ENCODE measurements around the gene DNMT3B. TPM values are rescaled to one million over a fixed set of nuclear protein-coding genes. Genes with fewer than 3 reads are reported as not detected.

DNMT3B gene
- total RNA-seq, 5 donors from 2014 or later (not counting 1 experiment from before 2014, with no cell fraction given) = 0.56 to 1.7 (median 0.95) TPM

- Mint-ChIP-seq H3K4me1 (peaks cover 53 to 60% (median 55%) of the 10 kb centered on the region in 3 donors), H3K9me3 (no peaks in the 10 kb centered on the region), H3K27me3 (no peaks in the 10 kb centered on the region), H3K36me3 (peaks cover 50% of the 10 kb centered on the region), H3K27ac (peak overlapping the region; percentile 30 to 74), H3K4me3 (no peak overlapping the region)
- DNase-seq (no peak), ATAC-seq (replicated peaks in 1 of 4) (peak in 2 of 4 experiments; percentile 32 to 61)
- Histone ChIP-seq H3K9me3 (no peaks in the 10 kb centered on the region), H3K36me3 (ENCODE audit: control insufficient read depth in 2 of 2, extremely low read depth in 1 of 2, insufficient read depth in 1 of 2, low read length in 1 of 2) (peaks cover 0 to 74% of the 10 kb centered on the region in 2 donors), H3K4me3 (ENCODE audit: control insufficient read depth in 1 of 2, extremely low read depth in 1 of 2, low read length in 1 of 2) (no peak overlapping the region), H3K27me3 (replicated peaks in 1 of 2; ENCODE audit: control insufficient read depth in 2 of 2, extremely low read depth in 1 of 2, insufficient read depth in 2 of 2, low read length in 1 of 2) (no peaks in the 10 kb centered on the region), H3K27ac (ENCODE audit: low read length) (no peak overlapping the region), H3K4me1 (ENCODE audit: control insufficient read depth in 1 of 2, extremely low read depth in 1 of 2, insufficient read depth in 2 of 2, low read length in 2 of 2) (peaks cover 8 to 19% of the 10 kb centered on the region in 2 experiments)
- ChIA-PET POLR2A (no interaction called here), CTCF (interaction anchor here in 1 of 2 donors (1.0 kb wide), 1 partner anchor 9 kb away, joined by 3 read pairs; no protein-coding TSS in a partner anchor)
- WGBS (ENCODE audit: insufficient coverage) = no CpG with 5 or more reads among the region's 1 CpG
These were observed 75.0 kb downstream of the DNMT3B start for GRCh38 chr20:32837157-32837556.

- Histone ChIP-seq H3K36me3 (ENCODE audit: control insufficient read depth in 2 of 2, extremely low read depth in 1 of 2, insufficient read depth in 1 of 2, low read length in 1 of 2) (peaks cover 0 to 78% of the 10 kb centered on the region in 2 donors), H3K4me3 (ENCODE audit: control insufficient read depth in 1 of 2, extremely low read depth in 1 of 2, low read length in 1 of 2) (no peak overlapping the region), H3K27ac (ENCODE audit: low read length) (no peak overlapping the region), H3K27me3 (replicated peaks in 1 of 2; ENCODE audit: control insufficient read depth in 2 of 2, extremely low read depth in 1 of 2, insufficient read depth in 2 of 2, low read length in 1 of 2) (no peaks in the 10 kb centered on the region), H3K9me3 (no peaks in the 10 kb centered on the region), H3K4me1 (ENCODE audit: control insufficient read depth in 1 of 2, extremely low read depth in 1 of 2, insufficient read depth in 2 of 2, low read length in 2 of 2) (peaks cover 2 to 10% of the 10 kb centered on the region in 2 experiments)
- H3K27ac Mint-ChIP-seq = peak overlapping the region; percentile 25 to 67
- H3K9me3 Mint-ChIP-seq = no peaks in the 10 kb centered on the region
- H3K4me1 Mint-ChIP-seq = peaks cover 45 to 55% (median 51%) of the 10 kb centered on the region in 3 donors
- no peak overlapping the region for H3K4me3 Mint-ChIP-seq
- H3K36me3 Mint-ChIP-seq = peaks cover 59% of the 10 kb centered on the region
- H3K27me3 Mint-ChIP-seq = no peaks in the 10 kb centered on the region
- 85% methylated on average over 16 of the region's 17 CpGs for WGBS (ENCODE audit: insufficient coverage)
- POLR2A ChIA-PET = no interaction called here
- no peak for DNase-seq
- no peak for ATAC-seq (replicated peaks in 1 of 4)
- CTCF ChIA-PET = no interaction called here
These were observed 77.2 kb downstream of the DNMT3B start for GRCh38 chr20:32839227-32839981.

GRCh38 chr20:32839982-32840285 is 77.7 kb downstream of the DNMT3B start:
- ATAC-seq (replicated peaks in 1 of 4) = no peak
- H3K4me3 Mint-ChIP-seq = no peak overlapping the region

GRCh38 chr20:32841174-32841573 is 79.0 kb downstream of the DNMT3B start:
- Histone ChIP-seq H3K4me1 (ENCODE audit: control insufficient read depth in 1 of 2, extremely low read depth in 1 of 2, insufficient read depth in 2 of 2, low read length in 2 of 2) (peaks cover 2 to 12% of the 10 kb centered on the region in 2 experiments), H3K9me3 (no peaks in the 10 kb centered on the region), H3K36me3 (ENCODE audit: control insufficient read depth in 2 of 2, extremely low read depth in 1 of 2, insufficient read depth in 1 of 2, low read length in 1 of 2) (peaks cover 0 to 85% of the 10 kb centered on the region in 2 donors), H3K27me3 (replicated peaks in 1 of 2; ENCODE audit: control insufficient read depth in 2 of 2, extremely low read depth in 1 of 2, insufficient read depth in 2 of 2, low read length in 1 of 2) (no peaks in the 10 kb centered on the region), H3K27ac (ENCODE audit: low read length) (no peak overlapping the region), H3K4me3 (ENCODE audit: control insufficient read depth in 1 of 2, extremely low read depth in 1 of 2, low read length in 1 of 2) (no peak overlapping the region)
- peaks cover 50 to 64% (median 59%) of the 10 kb centered on the region in 3 donors for H3K4me1 Mint-ChIP-seq
- no CpG with 5 or more reads among the region's 9 CpGs for WGBS (ENCODE audit: insufficient coverage)
- ChIA-PET POLR2A (no interaction called here), CTCF (interaction anchor here in 1 of 2 donors (0.7 kb wide), 1 partner anchor 35 kb away, joined by 3 read pairs; no protein-coding TSS in a partner anchor)
- peak overlapping the region in 2 of 3 donors; percentile 39 to 53 for H3K4me3 Mint-ChIP-seq
- ATAC-seq (replicated peaks in 1 of 4) (peak in 2 of 4 experiments; percentile 16 to 23), DNase-seq (no peak)
- peak overlapping the region; percentile 89 to 91 for H3K27ac Mint-ChIP-seq
- H3K36me3 Mint-ChIP-seq = peaks cover 61% of the 10 kb centered on the region
- H3K9me3 Mint-ChIP-seq = no peaks in the 10 kb centered on the region
- no peaks in the 10 kb centered on the region for H3K27me3 Mint-ChIP-seq

More at GRCh38 chr20:32839982-32840285, 77.7 kb downstream of the DNMT3B start:
- Mint-ChIP-seq H3K36me3 (peaks cover 60% of the 10 kb centered on the region), H3K9me3 (no peaks in the 10 kb centered on the region), H3K27ac (peak overlapping the region; percentile 25 to 66), H3K4me1 (peaks cover 51 to 58% (median 54%) of the 10 kb centered on the region in 3 donors), H3K27me3 (no peaks in the 10 kb centered on the region)
- H3K4me1 ChIP-seq (ENCODE audit: control insufficient read depth in 1 of 2, extremely low read depth in 1 of 2, insufficient read depth in 2 of 2, low read length in 2 of 2) = peaks cover 2 to 12% of the 10 kb centered on the region in 2 experiments
- H3K4me3 ChIP-seq (ENCODE audit: control insufficient read depth in 1 of 2, extremely low read depth in 1 of 2, low read length in 1 of 2) = no peak overlapping the region
- no peak for DNase-seq
- H3K27me3 ChIP-seq (replicated peaks in 1 of 2; ENCODE audit: control insufficient read depth in 2 of 2, extremely low read depth in 1 of 2, insufficient read depth in 2 of 2, low read length in 1 of 2) = no peaks in the 10 kb centered on the region
- H3K27ac ChIP-seq (ENCODE audit: low read length) = no peak overlapping the region
- H3K36me3 ChIP-seq (ENCODE audit: control insufficient read depth in 2 of 2, extremely low read depth in 1 of 2, insufficient read depth in 1 of 2, low read length in 1 of 2) = peaks cover 0 to 79% of the 10 kb centered on the region in 2 donors
- H3K9me3 ChIP-seq = no peaks in the 10 kb centered on the region
- 93% methylated on average over 4 of the region's 4 CpGs for WGBS (ENCODE audit: insufficient coverage)
- POLR2A ChIA-PET = no interaction called here
- CTCF ChIA-PET = no interaction called here

- WGBS (ENCODE audit: insufficient coverage) = 100% methylated on average over 1 of the region's 2 CpGs
- no peak for ATAC-seq (replicated peaks in 1 of 4)
These were observed 79.4 kb downstream of the DNMT3B start for GRCh38 chr20:32841632-32842031.

GRCh38 chr20:32842688-32843524 is 80.7 kb downstream of the DNMT3B start:
- ATAC-seq (replicated peaks in 1 of 4) = no peak
- ChIA-PET CTCF (interaction anchor here (0.6 to 1.1 kb wide), 6 partner anchors 11 to 452 kb away, joined by 3 to 16 read pairs (median 3); partner anchors contain the start of gene MAPRE1 (in 1 of the 2)), POLR2A (interaction anchor here in 1 of 2 donors (0.8 kb wide), 1 partner anchor 13 kb away, joined by 5 read pairs; no protein-coding TSS in a partner anchor)
- no peak for DNase-seq
- Histone ChIP-seq H3K36me3 (ENCODE audit: control insufficient read depth in 2 of 2, extremely low read depth in 1 of 2, insufficient read depth in 1 of 2, low read length in 1 of 2) (peaks cover 8 to 85% of the 10 kb centered on the region in 2 donors), H3K27me3 (replicated peaks in 1 of 2; ENCODE audit: control insufficient read depth in 2 of 2, extremely low read depth in 1 of 2, insufficient read depth in 2 of 2, low read length in 1 of 2) (no peaks in the 10 kb centered on the region), H3K9me3 (no peaks in the 10 kb centered on the region), H3K4me1 (ENCODE audit: control insufficient read depth in 1 of 2, extremely low read depth in 1 of 2, insufficient read depth in 2 of 2, low read length in 2 of 2) (peaks cover 2 to 9% of the 10 kb centered on the region in 2 experiments), H3K4me3 (ENCODE audit: control insufficient read depth in 1 of 2, extremely low read depth in 1 of 2, low read length in 1 of 2) (no peak overlapping the region), H3K27ac (ENCODE audit: low read length) (no peak overlapping the region)
- H3K27ac Mint-ChIP-seq = peak overlapping the region in 1 of 2 donors; percentile 11
- H3K9me3 Mint-ChIP-seq = no peaks in the 10 kb centered on the region
- 98% methylated on average over 5 of the region's 8 CpGs for WGBS (ENCODE audit: insufficient coverage)
- no peak overlapping the region for H3K4me3 Mint-ChIP-seq
- peaks cover 46 to 55% (median 51%) of the 10 kb centered on the region in 3 donors for H3K4me1 Mint-ChIP-seq
- H3K27me3 Mint-ChIP-seq = no peaks in the 10 kb centered on the region
- peaks cover 66% of the 10 kb centered on the region for H3K36me3 Mint-ChIP-seq

More at GRCh38 chr20:32841632-32842031, 79.4 kb downstream of the DNMT3B start:
- H3K27me3 ChIP-seq (replicated peaks in 1 of 2; ENCODE audit: control insufficient read depth in 2 of 2, extremely low read depth in 1 of 2, insufficient read depth in 2 of 2, low read length in 1 of 2) = no peaks in the 10 kb centered on the region
- H3K9me3 ChIP-seq = no peaks in the 10 kb centered on the region
- Mint-ChIP-seq H3K4me1 (peaks cover 45 to 59% (median 55%) of the 10 kb centered on the region in 3 donors), H3K9me3 (no peaks in the 10 kb centered on the region), H3K27ac (peak overlapping the region; percentile 77 to 91), H3K36me3 (peaks cover 61% of the 10 kb centered on the region), H3K27me3 (no peaks in the 10 kb centered on the region), H3K4me3 (peak overlapping the region in 1 of 3 donors; percentile 53)
- ChIA-PET POLR2A (interaction anchor here in 1 of 2 donors (0.6 kb wide), 1 partner anchor 12 kb away, joined by 4 read pairs; no protein-coding TSS in a partner anchor), CTCF (interaction anchor here in 1 of 2 donors (0.7 kb wide), 1 partner anchor 34 kb away, joined by 3 read pairs; no protein-coding TSS in a partner anchor)
- H3K36me3 ChIP-seq (ENCODE audit: control insufficient read depth in 2 of 2, extremely low read depth in 1 of 2, insufficient read depth in 1 of 2, low read length in 1 of 2) = peaks cover 2 to 85% of the 10 kb centered on the region in 2 donors
- H3K27ac ChIP-seq (ENCODE audit: low read length) = no peak overlapping the region
- H3K4me3 ChIP-seq (ENCODE audit: control insufficient read depth in 1 of 2, extremely low read depth in 1 of 2, low read length in 1 of 2) = no peak overlapping the region
- H3K4me1 ChIP-seq (ENCODE audit: control insufficient read depth in 1 of 2, extremely low read depth in 1 of 2, insufficient read depth in 2 of 2, low read length in 2 of 2) = peaks cover 2 to 12% of the 10 kb centered on the region in 2 experiments
- DNase-seq = no peak

Data from T-cell (primary cell).